ENCODE measurements around the gene TUBB2B.
A peak's percentile ranks its signal among the peaks of the same experiment; 100 is the strongest.

The TUBB2B gene

DNA sequence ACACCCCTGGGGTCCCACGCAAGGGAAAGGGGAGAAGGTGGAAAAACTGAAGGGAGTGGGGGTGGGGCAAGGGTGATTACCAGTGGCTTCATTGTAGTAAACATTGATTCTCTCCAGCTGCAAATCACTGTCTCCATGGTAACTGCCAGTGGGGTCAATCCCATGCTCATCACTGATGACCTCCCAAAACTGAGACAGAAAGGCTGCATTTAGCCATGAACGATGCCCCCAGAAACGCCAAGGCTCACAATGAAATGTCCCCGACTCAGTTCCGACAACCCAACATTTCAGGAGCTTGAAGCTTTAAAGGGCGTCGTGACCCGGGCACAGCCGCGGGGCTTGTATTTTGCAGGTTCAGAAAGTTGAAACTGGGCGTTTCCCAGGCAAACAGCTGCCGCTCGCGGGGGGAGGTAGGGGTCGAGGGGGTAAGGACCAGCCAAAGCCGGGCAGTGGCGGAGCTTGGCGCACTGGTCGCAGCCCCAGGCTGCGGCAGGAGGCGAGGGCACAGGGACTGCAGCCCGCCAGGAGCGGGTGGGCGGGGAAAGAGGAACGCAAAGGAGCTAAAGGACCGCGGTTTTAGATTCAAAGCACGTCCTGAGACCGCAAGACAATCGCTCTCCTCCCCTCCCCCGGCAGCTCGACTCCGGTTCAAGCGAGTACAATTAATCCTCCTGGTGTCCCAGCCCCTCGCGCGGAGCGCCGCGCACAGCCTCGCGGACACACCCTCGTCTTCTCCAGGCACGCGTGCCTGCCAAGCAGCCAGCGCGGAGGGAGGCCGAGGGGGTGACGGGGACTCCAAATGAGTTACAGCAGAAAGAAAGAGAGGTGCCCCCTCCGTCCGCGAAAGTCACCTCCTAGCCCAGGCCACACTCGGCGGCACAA lies 731 bp downstream of the TUBB2B start:
- H3K9ac ChIP-seq (ENCODE audit: low read depth in 1 of 2, low read length in 2 of 2): no peak overlapping the region
- no peak overlapping the region for H3K27ac ChIP-seq (ENCODE audit: low read depth in 2 of 2, low read length in 2 of 2)
- peak overlapping the region; percentile 31 to 59 for H3K4me3 ChIP-seq (ENCODE audit: low read length in 2 of 2)
- peaks cover 43 to 63% of the 10 kb centered on the region in 2 donors for H3K27me3 ChIP-seq (ENCODE audit: control insufficient read depth in 2 of 2, insufficient read depth in 2 of 2, low read length in 2 of 2)
- no peaks in the 10 kb centered on the region for H3K9me3 ChIP-seq (ENCODE audit: control insufficient read depth in 2 of 2, low read length in 2 of 2)
- no peaks in the 10 kb centered on the region for H3K36me3 ChIP-seq (ENCODE audit: control insufficient read depth in 2 of 2, insufficient read depth in 2 of 2, low read length in 2 of 2)
- H3K4me1 ChIP-seq (ENCODE audit: control insufficient read depth in 2 of 2, insufficient read depth in 2 of 2, low read length in 2 of 2): peaks cover 28% of the 10 kb centered on the region in 2 donors

DNA sequence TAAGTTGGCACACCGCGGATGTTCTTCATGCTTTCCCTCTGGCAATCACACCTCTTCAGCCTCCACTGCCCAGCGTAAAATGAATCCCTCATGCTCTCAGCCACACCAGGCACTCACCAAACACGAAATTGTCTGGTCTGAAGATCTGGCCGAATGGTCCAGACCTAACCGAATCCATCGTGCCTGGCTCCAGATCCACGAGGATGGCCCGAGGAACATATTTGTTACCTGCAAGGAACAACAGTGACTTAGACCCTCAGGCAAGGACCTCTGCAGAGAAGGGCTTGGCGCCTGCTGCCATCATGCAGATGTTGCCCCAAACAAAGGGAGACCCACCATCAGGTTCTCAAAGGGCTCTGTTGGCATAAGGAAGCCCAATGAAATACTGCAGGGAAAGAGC lies 1.4 kb downstream of the TUBB2B start:
- Histone ChIP-seq H3K27ac (ENCODE audit: low read depth in 2 of 2, low read length in 2 of 2) (no peak overlapping the region), H3K4me3 (ENCODE audit: low read length in 2 of 2) (no peak overlapping the region), H3K27me3 (ENCODE audit: control insufficient read depth in 2 of 2, insufficient read depth in 2 of 2, low read length in 2 of 2) (peaks cover 41 to 56% of the 10 kb centered on the region in 2 donors), H3K9me3 (ENCODE audit: control insufficient read depth in 2 of 2, low read length in 2 of 2) (no peaks in the 10 kb centered on the region), H3K4me1 (ENCODE audit: control insufficient read depth in 2 of 2, insufficient read depth in 2 of 2, low read length in 2 of 2) (peaks cover 22 to 24% of the 10 kb centered on the region in 2 donors), H3K9ac (ENCODE audit: low read depth in 1 of 2, low read length in 2 of 2) (no peak overlapping the region), H3K36me3 (ENCODE audit: control insufficient read depth in 2 of 2, insufficient read depth in 2 of 2, low read length in 2 of 2) (no peaks in the 10 kb centered on the region)

DNA sequence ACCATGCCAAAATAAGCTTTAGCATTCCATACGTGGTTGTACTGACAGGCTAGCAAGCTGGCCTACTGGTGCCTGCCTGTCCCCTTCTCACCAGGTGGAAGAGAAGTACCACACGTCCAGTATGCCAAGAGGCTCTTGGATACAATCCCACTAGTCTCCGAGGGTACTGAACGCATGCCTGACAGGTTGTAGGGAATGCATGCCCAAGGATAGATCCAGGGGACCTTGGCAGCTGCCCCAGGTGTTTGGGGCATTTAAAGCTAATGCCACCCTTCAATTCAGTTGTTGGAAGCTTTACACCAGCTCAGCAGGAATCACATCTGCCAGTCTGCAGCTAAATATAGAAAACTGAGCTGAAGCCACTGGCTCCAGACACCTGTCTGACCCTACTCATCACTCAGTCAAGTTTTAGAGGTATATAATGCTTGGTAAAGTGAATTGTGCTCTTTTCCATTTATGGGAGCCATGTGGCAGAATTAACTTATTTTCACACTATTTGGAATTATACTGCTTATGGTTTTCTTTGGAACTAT lies 4.9 kb downstream of the TUBB2B start:
- Histone ChIP-seq H3K9me3 (ENCODE audit: control insufficient read depth in 2 of 2, low read length in 2 of 2) (no peaks in the 10 kb centered on the region), H3K27ac (ENCODE audit: low read depth in 2 of 2, low read length in 2 of 2) (no peak overlapping the region), H3K27me3 (ENCODE audit: control insufficient read depth in 2 of 2, insufficient read depth in 2 of 2, low read length in 2 of 2) (peaks cover 23 to 28% of the 10 kb centered on the region in 2 donors), H3K4me1 (ENCODE audit: control insufficient read depth in 2 of 2, insufficient read depth in 2 of 2, low read length in 2 of 2) (peaks cover 6 to 8% of the 10 kb centered on the region in 2 donors), H3K4me3 (ENCODE audit: low read length in 2 of 2) (no peak overlapping the region), H3K36me3 (ENCODE audit: control insufficient read depth in 2 of 2, insufficient read depth in 2 of 2, low read length in 2 of 2) (no peaks in the 10 kb centered on the region), H3K9ac (ENCODE audit: low read depth in 1 of 2, low read length in 2 of 2) (no peak overlapping the region)

DNA sequence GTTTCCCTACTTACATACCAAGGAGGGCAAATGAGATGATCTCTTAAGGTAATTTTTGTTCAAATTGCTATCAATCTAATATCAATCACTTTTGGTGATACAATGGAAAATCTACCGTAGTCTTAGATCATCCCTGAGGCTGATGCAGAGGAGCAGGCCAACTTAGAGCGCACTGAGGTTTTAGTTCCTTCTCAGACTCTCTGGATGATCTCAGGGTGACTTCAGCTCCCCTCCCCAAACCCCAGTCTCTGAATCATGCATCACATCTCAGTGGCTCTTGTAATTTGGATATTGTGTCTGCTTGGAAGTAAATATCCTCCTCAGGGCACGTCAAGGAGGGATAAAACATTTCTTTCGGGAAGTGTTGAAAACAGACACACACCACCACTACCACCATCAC lies 5.9 kb downstream of the TUBB2B start:
- Histone ChIP-seq H3K4me1 (ENCODE audit: control insufficient read depth in 2 of 2, insufficient read depth in 2 of 2, low read length in 2 of 2) (no peaks in the 10 kb centered on the region), H3K9ac (ENCODE audit: low read depth in 1 of 2, low read length in 2 of 2) (no peak overlapping the region), H3K27ac (ENCODE audit: low read depth in 2 of 2, low read length in 2 of 2) (no peak overlapping the region), H3K4me3 (ENCODE audit: low read length in 2 of 2) (no peak overlapping the region), H3K9me3 (ENCODE audit: control insufficient read depth in 2 of 2, low read length in 2 of 2) (no peaks in the 10 kb centered on the region), H3K27me3 (ENCODE audit: control insufficient read depth in 2 of 2, insufficient read depth in 2 of 2, low read length in 2 of 2) (peaks cover 13 to 19% of the 10 kb centered on the region in 2 donors), H3K36me3 (ENCODE audit: control insufficient read depth in 2 of 2, insufficient read depth in 2 of 2, low read length in 2 of 2) (no peaks in the 10 kb centered on the region)

DNA sequence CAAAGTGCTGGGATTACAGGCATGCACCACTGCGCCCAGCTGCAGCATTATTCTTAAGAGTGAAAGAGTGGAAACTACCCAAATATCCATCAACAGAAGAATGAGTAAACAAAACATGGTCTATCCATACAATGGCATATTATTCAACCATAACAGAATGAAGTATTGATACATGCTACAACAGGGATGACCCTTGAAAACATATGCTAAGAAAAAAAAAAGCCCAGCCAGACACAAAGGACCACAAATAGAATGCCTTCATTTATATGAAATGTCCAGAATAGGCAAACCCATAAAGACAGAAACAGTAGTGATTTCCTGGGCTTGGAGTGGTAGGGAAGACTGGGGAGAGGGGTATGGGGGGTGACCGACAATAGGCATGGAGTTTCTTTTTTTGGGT lies 7.1 kb downstream of the TUBB2B start:
- no peaks in the 10 kb centered on the region for H3K36me3 ChIP-seq (ENCODE audit: control insufficient read depth in 2 of 2, insufficient read depth in 2 of 2, low read length in 2 of 2)
- no peaks in the 10 kb centered on the region for H3K9me3 ChIP-seq (ENCODE audit: control insufficient read depth in 2 of 2, low read length in 2 of 2)
- no peak overlapping the region for H3K27ac ChIP-seq (ENCODE audit: low read depth in 2 of 2, low read length in 2 of 2)
- peaks cover 5 to 12% of the 10 kb centered on the region in 2 donors for H3K27me3 ChIP-seq (ENCODE audit: control insufficient read depth in 2 of 2, insufficient read depth in 2 of 2, low read length in 2 of 2)
- H3K4me3 ChIP-seq (ENCODE audit: low read length in 2 of 2): no peak overlapping the region
- H3K9ac ChIP-seq (ENCODE audit: low read depth in 1 of 2, low read length in 2 of 2): no peak overlapping the region
- H3K4me1 ChIP-seq (ENCODE audit: control insufficient read depth in 2 of 2, insufficient read depth in 2 of 2, low read length in 2 of 2): no peaks in the 10 kb centered on the region

DNA sequence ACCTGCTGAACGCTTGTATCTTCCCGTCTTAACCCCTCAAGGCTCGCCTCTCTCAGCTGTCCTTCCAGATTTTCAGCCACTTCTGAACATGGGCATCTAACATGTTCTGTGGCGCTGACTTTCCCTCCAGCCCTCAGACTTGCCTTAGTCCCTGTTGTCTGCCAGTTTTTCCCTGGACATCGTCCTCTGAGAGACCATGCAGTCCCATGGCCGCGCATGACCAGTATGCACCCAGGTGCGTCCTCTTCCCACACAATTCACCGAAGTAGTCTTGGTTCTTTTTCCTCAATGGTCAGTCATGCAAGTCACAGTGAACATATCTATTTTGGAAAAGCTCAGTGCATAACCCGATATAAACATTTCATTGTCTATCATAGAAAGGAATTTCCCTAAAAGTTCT lies 9.2 kb downstream of the TUBB2B start:
- H3K4me3 ChIP-seq (ENCODE audit: low read length in 2 of 2): no peak overlapping the region
- H3K9ac ChIP-seq (ENCODE audit: low read depth in 1 of 2, low read length in 2 of 2): no peak overlapping the region
- H3K4me1 ChIP-seq (ENCODE audit: control insufficient read depth in 2 of 2, insufficient read depth in 2 of 2, low read length in 2 of 2): no peaks in the 10 kb centered on the region
- peaks cover 5 to 12% of the 10 kb centered on the region in 2 donors for H3K27me3 ChIP-seq (ENCODE audit: control insufficient read depth in 2 of 2, insufficient read depth in 2 of 2, low read length in 2 of 2)
- H3K27ac ChIP-seq (ENCODE audit: low read depth in 2 of 2, low read length in 2 of 2): no peak overlapping the region
- no peaks in the 10 kb centered on the region for H3K9me3 ChIP-seq (ENCODE audit: control insufficient read depth in 2 of 2, low read length in 2 of 2)
- H3K36me3 ChIP-seq (ENCODE audit: control insufficient read depth in 2 of 2, insufficient read depth in 2 of 2, low read length in 2 of 2): no peaks in the 10 kb centered on the region

DNA sequence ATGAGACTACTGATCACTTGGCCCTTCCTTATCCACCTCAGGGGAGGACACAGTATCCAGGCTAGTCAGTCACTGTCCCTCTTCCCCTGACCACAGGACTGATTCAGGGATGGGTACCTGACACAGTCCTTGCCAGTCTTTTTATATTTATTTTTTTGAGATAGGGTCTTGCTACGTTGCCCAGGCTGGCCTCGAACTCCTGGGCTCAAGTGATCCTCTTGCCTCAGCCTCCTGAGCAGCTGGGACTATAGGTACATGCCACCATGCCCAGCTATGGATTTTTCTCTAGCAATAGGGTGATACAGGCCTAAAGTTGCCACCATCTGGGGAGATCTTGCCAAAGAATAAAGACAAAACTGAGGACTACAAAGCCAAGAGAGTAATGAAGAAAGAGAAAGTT lies 10.2 kb downstream of the TUBB2B start:
- Histone ChIP-seq H3K4me3 (ENCODE audit: low read length in 2 of 2) (no peak overlapping the region), H3K9ac (ENCODE audit: low read depth in 1 of 2, low read length in 2 of 2) (no peak overlapping the region), H3K27me3 (ENCODE audit: control insufficient read depth in 2 of 2, insufficient read depth in 2 of 2, low read length in 2 of 2) (peaks cover under 1 to 12% of the 10 kb centered on the region in 2 donors), H3K4me1 (ENCODE audit: control insufficient read depth in 2 of 2, insufficient read depth in 2 of 2, low read length in 2 of 2) (no peaks in the 10 kb centered on the region), H3K9me3 (ENCODE audit: control insufficient read depth in 2 of 2, low read length in 2 of 2) (no peaks in the 10 kb centered on the region), H3K27ac (ENCODE audit: low read depth in 2 of 2, low read length in 2 of 2) (no peak overlapping the region), H3K36me3 (ENCODE audit: control insufficient read depth in 2 of 2, insufficient read depth in 2 of 2, low read length in 2 of 2) (no peaks in the 10 kb centered on the region)

DNA sequence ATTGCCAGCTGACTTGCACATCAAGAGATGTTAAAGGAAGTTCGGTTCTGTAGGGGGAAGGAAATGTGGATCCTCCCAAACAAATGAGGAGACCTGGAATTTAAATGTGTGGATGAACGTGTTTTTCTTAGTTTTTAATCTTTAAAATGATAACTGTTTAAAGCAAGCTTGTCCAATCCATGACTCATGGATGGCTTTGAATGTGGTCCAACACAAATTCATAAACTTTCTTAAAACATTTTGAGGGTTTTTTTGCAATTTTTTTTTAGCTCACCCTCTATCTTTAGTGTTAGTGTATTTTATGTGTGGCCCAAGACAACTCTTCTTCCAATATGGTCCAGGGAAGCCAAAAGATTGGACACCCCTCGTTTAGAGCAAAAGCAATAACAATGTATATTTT lies 12.6 kb downstream of the TUBB2B start:
- Histone ChIP-seq H3K36me3 (ENCODE audit: control insufficient read depth in 2 of 2, insufficient read depth in 2 of 2, low read length in 2 of 2) (no peaks in the 10 kb centered on the region), H3K4me1 (ENCODE audit: control insufficient read depth in 2 of 2, insufficient read depth in 2 of 2, low read length in 2 of 2) (no peaks in the 10 kb centered on the region), H3K9ac (ENCODE audit: low read depth in 1 of 2, low read length in 2 of 2) (no peak overlapping the region), H3K27me3 (ENCODE audit: control insufficient read depth in 2 of 2, insufficient read depth in 2 of 2, low read length in 2 of 2) (peaks cover 0 to 8% of the 10 kb centered on the region in 2 donors), H3K27ac (ENCODE audit: low read depth in 2 of 2, low read length in 2 of 2) (no peak overlapping the region), H3K4me3 (ENCODE audit: low read length in 2 of 2) (no peak overlapping the region), H3K9me3 (ENCODE audit: control insufficient read depth in 2 of 2, low read length in 2 of 2) (no peaks in the 10 kb centered on the region)

DNA sequence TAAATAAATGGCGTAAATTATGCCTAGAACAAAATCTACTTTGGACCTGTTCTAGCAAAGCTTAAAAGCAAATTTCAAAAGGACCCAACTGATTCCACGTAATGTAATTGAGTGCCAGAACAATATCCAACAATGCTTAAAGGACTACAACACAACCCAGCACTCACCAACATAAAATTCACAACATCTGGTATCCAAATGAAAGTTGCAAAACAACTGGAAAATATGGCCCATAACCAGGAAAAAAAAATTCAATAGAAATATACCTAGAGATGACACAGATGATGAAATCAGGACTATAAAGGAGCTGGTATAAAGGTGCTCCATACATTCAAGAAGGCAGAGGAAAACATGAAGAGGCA lies 14.1 kb downstream of the TUBB2B start:
- Histone ChIP-seq H3K36me3 (ENCODE audit: control insufficient read depth in 2 of 2, insufficient read depth in 2 of 2, low read length in 2 of 2) (no peaks in the 10 kb centered on the region), H3K27me3 (ENCODE audit: control insufficient read depth in 2 of 2, insufficient read depth in 2 of 2, low read length in 2 of 2) (peaks cover 0 to 4% of the 10 kb centered on the region in 2 donors), H3K4me3 (ENCODE audit: low read length in 2 of 2) (no peak overlapping the region), H3K27ac (ENCODE audit: low read depth in 2 of 2, low read length in 2 of 2) (no peak overlapping the region), H3K9me3 (ENCODE audit: control insufficient read depth in 2 of 2, low read length in 2 of 2) (no peaks in the 10 kb centered on the region), H3K4me1 (ENCODE audit: control insufficient read depth in 2 of 2, insufficient read depth in 2 of 2, low read length in 2 of 2) (no peaks in the 10 kb centered on the region), H3K9ac (ENCODE audit: low read depth in 1 of 2, low read length in 2 of 2) (no peak overlapping the region)

DNA sequence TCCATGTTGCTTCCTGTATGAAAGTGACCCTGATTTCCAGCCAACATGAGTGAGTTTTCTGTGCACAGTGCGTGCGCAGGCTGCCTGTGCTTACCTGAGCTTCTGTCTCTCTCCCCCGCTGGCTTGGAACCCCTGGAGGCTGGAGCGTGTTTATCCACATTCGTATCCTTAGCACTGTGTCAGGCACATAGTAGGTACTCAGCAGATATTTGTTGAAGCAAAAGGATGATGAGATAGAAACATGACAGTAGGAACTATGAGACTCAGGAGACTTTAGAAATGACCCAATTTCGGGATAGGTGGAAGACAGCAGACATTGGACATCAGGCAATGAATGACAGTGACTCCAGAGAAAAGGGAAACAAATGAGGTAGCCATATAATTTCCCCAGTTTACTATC lies 15.2 kb downstream of the TUBB2B start:
- no peak overlapping the region for H3K9ac ChIP-seq (ENCODE audit: low read depth in 1 of 2, low read length in 2 of 2)
- H3K27me3 ChIP-seq (ENCODE audit: control insufficient read depth in 2 of 2, insufficient read depth in 2 of 2, low read length in 2 of 2): no peaks in the 10 kb centered on the region
- no peaks in the 10 kb centered on the region for H3K36me3 ChIP-seq (ENCODE audit: control insufficient read depth in 2 of 2, insufficient read depth in 2 of 2, low read length in 2 of 2)
- no peaks in the 10 kb centered on the region for H3K9me3 ChIP-seq (ENCODE audit: control insufficient read depth in 2 of 2, low read length in 2 of 2)
- no peaks in the 10 kb centered on the region for H3K4me1 ChIP-seq (ENCODE audit: control insufficient read depth in 2 of 2, insufficient read depth in 2 of 2, low read length in 2 of 2)
- no peak overlapping the region for H3K4me3 ChIP-seq (ENCODE audit: low read length in 2 of 2)
- no peak overlapping the region for H3K27ac ChIP-seq (ENCODE audit: low read depth in 2 of 2, low read length in 2 of 2)

All from mucosa of rectum (tissue), 2 donors.